Loucy (cell line): ENCODE results near the gene CCDC181.

Source experiments
- H2AFZ ChIP-seq: fragments of 200-600 bp; sonication (generic); 2 replicates; pipeline ENCODE4 v1.6.0; 2016; ENCODE audit warnings: antibody characterized with exemption, mild to moderate bottlenecking, low read length, moderate library complexity
- H3F3A ChIP-seq: fragments of 200-600 bp; 2 replicates; pipeline ENCODE4 v1.6.0; 2016; ENCODE audit warnings: antibody characterized with exemption, low read depth, mild to moderate bottlenecking
- H3K27me3 ChIP-seq: fragments of 200-600 bp; sonication (generic); 2 replicates; pipeline ENCODE4 v1.6.1; 2014; ENCODE audit warnings: low read length, mild to moderate bottlenecking; ENCODE audit not compliant: insufficient read depth, poor library complexity, severe bottlenecking
- H3K36me3 ChIP-seq: fragments of 200-600 bp; sonication (generic); 2 replicates; pipeline ENCODE4 v1.6.1; 2016; ENCODE audit warnings: low read length; ENCODE audit not compliant: insufficient read depth
- H3K4me1 ChIP-seq: fragments of 200-600 bp; sonication (generic); 2 replicates; pipeline ENCODE4 v1.5.1; 2014; ENCODE audit warnings: low read length, mild to moderate bottlenecking; ENCODE audit not compliant: insufficient read depth, poor library complexity, severe bottlenecking
- H3K4me2 ChIP-seq: fragments of 200-600 bp; sonication (generic); 2 replicates; pipeline ENCODE4 v1.6.0; 2014; ENCODE audit warnings: antibody characterized with exemption, low read length, low read depth, mild to moderate bottlenecking; ENCODE audit not compliant: poor library complexity, severe bottlenecking
- H3K4me3 ChIP-seq: fragments of 200-600 bp; sonication (generic); 2 replicates; pipeline ENCODE4 v1.5.1; 2014; ENCODE audit warnings: low read length, mild to moderate bottlenecking, mixed read lengths; ENCODE audit not compliant: poor library complexity, severe bottlenecking
- H3K79me2 ChIP-seq: fragments of 200-600 bp; sonication (generic); 2 replicates; pipeline ENCODE4 v1.6.1; 2014; ENCODE audit warnings: low read length; ENCODE audit not compliant: insufficient read depth
- H3K9ac ChIP-seq: fragments of 200-600 bp; sonication (generic); 2 replicates; pipeline ENCODE4 v1.6.0; 2014; ENCODE audit warnings: mild to moderate bottlenecking, low read depth, low read length, moderate library complexity; ENCODE audit not compliant: poor library complexity, severe bottlenecking
- H3K9me2 ChIP-seq: fragments of 200-600 bp; sonication (generic); replicated peaks from 2 replicates; pipeline ENCODE4 v1.6.1; 2016; ENCODE audit warnings: low read depth, low read length, mixed read lengths
- H3K9me3 ChIP-seq: fragments of 200-600 bp; sonication (generic); 2 replicates; pipeline ENCODE4 v1.6.1; 2014; ENCODE audit warnings: mild to moderate bottlenecking, antibody characterized with exemption, low read length, low read depth; ENCODE audit not compliant: insufficient read depth
- H4K20me1 ChIP-seq: fragments of 200-600 bp; sonication (generic); 2 replicates; pipeline ENCODE4 v1.6.0; 2014; ENCODE audit warnings: antibody characterized with exemption, low read length, mild to moderate bottlenecking; ENCODE audit not compliant: insufficient read depth, poor library complexity, severe bottlenecking
- CTCF ChIP-seq: fragments of 200-600 bp; sonication (generic); conservative IDR thresholded peaks from 2 replicates; pipeline ENCODE4 v1.5.1; 2014; ENCODE audit warnings: mild to moderate bottlenecking, antibody characterized with exemption, low read length
- EZH2phosphoT487 ChIP-seq: fragments of 200-600 bp; IDR thresholded peaks from 2 replicates; pipeline ENCODE4 v1.6.1; 2018; ENCODE audit warnings: antibody characterized with exemption, mild to moderate bottlenecking, moderate library complexity, borderline replicate concordance

CCDC181 gene

GRCh38 chr1:169456029-169456428, 28.8 kb upstream of the CCDC181 start:
- Histone ChIP-seq H3K9me3 (peaks cover 17% of the 10 kb centered on the region), H3F3A (no peaks in the 10 kb centered on the region), H3K4me2 (no peak overlapping the region), H3K9ac (no peak overlapping the region), H3K4me3 (no peak overlapping the region), H3K9me2 (no peaks in the 10 kb centered on the region), H2AFZ (no peak overlapping the region), H3K27me3 (no peaks in the 10 kb centered on the region), H3K79me2 (no peaks in the 10 kb centered on the region), H4K20me1 (no peaks in the 10 kb centered on the region), H3K36me3 (no peaks in the 10 kb centered on the region), H3K4me1 (no peaks in the 10 kb centered on the region)
- TF ChIP-seq CTCF (no peak), EZH2phosphoT487 (no peak)

GRCh38 chr1:169452921-169453320, 25.6 kb upstream of the CCDC181 start:
- no peak overlapping the region for H3K9ac ChIP-seq
- H3K9me2 ChIP-seq, result no peaks in the 10 kb centered on the region
- H4K20me1 ChIP-seq, result no peaks in the 10 kb centered on the region
- no peaks in the 10 kb centered on the region for H3K79me2 ChIP-seq
- TF ChIP-seq CTCF, result no peak
- TF ChIP-seq EZH2phosphoT487, result no peak
- H3F3A ChIP-seq, result no peaks in the 10 kb centered on the region
- no peak overlapping the region for H2AFZ ChIP-seq
- no peak overlapping the region for H3K4me2 ChIP-seq
- H3K36me3 ChIP-seq, result no peaks in the 10 kb centered on the region
- no peak overlapping the region for H3K4me3 ChIP-seq
- H3K27me3 ChIP-seq, result no peaks in the 10 kb centered on the region
- H3K9me3 ChIP-seq, result peaks cover 12% of the 10 kb centered on the region
- H3K4me1 ChIP-seq, result no peaks in the 10 kb centered on the region

GRCh38 chr1:169451218-169451824, 24.0 kb upstream of the CCDC181 start:
- TF ChIP-seq CTCF (no peak), EZH2phosphoT487 (no peak)

More at GRCh38 chr1:169451218-169451824, 24.0 kb upstream of the CCDC181 start:
- Histone ChIP-seq H3K9me2 (no peaks in the 10 kb centered on the region), H3K4me3 (no peak overlapping the region), H3K27me3 (no peaks in the 10 kb centered on the region), H2AFZ (no peak overlapping the region), H4K20me1 (no peaks in the 10 kb centered on the region), H3K36me3 (no peaks in the 10 kb centered on the region), H3F3A (no peaks in the 10 kb centered on the region), H3K4me1 (no peaks in the 10 kb centered on the region), H3K9me3 (no peaks in the 10 kb centered on the region), H3K79me2 (no peaks in the 10 kb centered on the region), H3K9ac (no peak overlapping the region), H3K4me2 (no peak overlapping the region)
